HEK293 (cell line): Measurements from ENCODE around the gene TUBG2.

Experiments
- BCL11A ChIP-seq: fragments of 450-650 bp; formaldehyde crosslinking; IDR thresholded peaks from 2 replicates; pipeline ENCODE4 v1.5.1; 2016; ENCODE audit warnings: low read depth, missing biosample characterization, missing genetic modification characterization
- GFI1B ChIP-seq: fragments of 450-650 bp; formaldehyde crosslinking; IDR thresholded peaks from 2 replicates; pipeline ENCODE4 v1.5.1; 2016; ENCODE audit warnings: missing biosample characterization, missing genetic modification characterization
- GLI2 ChIP-seq: fragments of 450-650 bp; formaldehyde crosslinking; IDR thresholded peaks from 2 replicates; pipeline ENCODE4; 2017; ENCODE audit warnings: missing biosample characterization, missing genetic modification characterization, low read depth, borderline replicate concordance
- GLIS2 ChIP-seq: fragments of 450-650 bp; formaldehyde crosslinking; IDR thresholded peaks from 2 replicates; pipeline ENCODE4 v1.5.1; 2016; ENCODE audit warnings: missing biosample characterization, missing genetic modification characterization
- HOXC10 ChIP-seq: sonication (generic); formaldehyde crosslinking; IDR thresholded peaks from 2 replicates; pipeline ENCODE4 v1.8.1; 2023; ENCODE audit warnings: mild to moderate bottlenecking, missing genetic modification reagents
- MYNN ChIP-seq: fragments of 450-650 bp; formaldehyde crosslinking; IDR thresholded peaks from 2 replicates; pipeline ENCODE4 v1.5.1; 2016; ENCODE audit warnings: missing biosample characterization, missing genetic modification characterization, borderline replicate concordance
- OVOL3 ChIP-seq: fragments of 450-650 bp; formaldehyde crosslinking; IDR thresholded peaks from 2 replicates; pipeline ENCODE4 v1.5.1; 2016; ENCODE audit warnings: missing biosample characterization, missing genetic modification characterization
- SP2 ChIP-seq: fragments of 450-650 bp; formaldehyde crosslinking; IDR thresholded peaks from 2 replicates; pipeline ENCODE4 v1.5.1; 2016; ENCODE audit warnings: missing biosample characterization, missing genetic modification characterization
- SP7 ChIP-seq: fragments of 450-650 bp; formaldehyde crosslinking; IDR thresholded peaks from 2 replicates; pipeline ENCODE4 v1.5.1; 2016; ENCODE audit warnings: missing biosample characterization, missing genetic modification characterization
- ZFP69B ChIP-seq: fragments of 450-650 bp; formaldehyde crosslinking; IDR thresholded peaks from 2 replicates; pipeline ENCODE4 v1.5.1; 2016; ENCODE audit warnings: missing biosample characterization, missing genetic modification characterization
- ZNF10 ChIP-seq: fragments of 450-650 bp; formaldehyde crosslinking; IDR thresholded peaks from 2 replicates; pipeline ENCODE4 v1.5.1; 2017; ENCODE audit warnings: missing biosample characterization, missing genetic modification characterization
- ZNF114 ChIP-seq: fragments of 450-650 bp; formaldehyde crosslinking; IDR thresholded peaks from 2 replicates; pipeline ENCODE4 v1.5.0; 2017; ENCODE audit warnings: missing biosample characterization, missing genetic modification characterization
- ZNF23 ChIP-seq: fragments of 450-650 bp; formaldehyde crosslinking; IDR thresholded peaks from 2 replicates; pipeline ENCODE4 v1.5.1; 2016; ENCODE audit warnings: missing biosample characterization, missing genetic modification characterization, borderline replicate concordance
- ZNF292 ChIP-seq: fragments of 450-650 bp; formaldehyde crosslinking; IDR thresholded peaks from 2 replicates; pipeline ENCODE4 v1.5.1; 2016; ENCODE audit warnings: low read depth, missing biosample characterization, missing genetic modification characterization, borderline replicate concordance
- ZNF354C ChIP-seq: fragments of 450-650 bp; formaldehyde crosslinking; IDR thresholded peaks from 2 replicates; pipeline ENCODE4 v1.5.1; 2016; ENCODE audit warnings: missing biosample characterization, missing genetic modification characterization, low read depth, borderline replicate concordance
- ZNF366 ChIP-seq: fragments of 450-650 bp; formaldehyde crosslinking; conservative IDR thresholded peaks from 2 replicates; pipeline ENCODE4 v1.5.1; 2016; ENCODE audit warnings: missing biosample characterization, missing genetic modification characterization
- ZNF521 ChIP-seq: fragments of 450-650 bp; formaldehyde crosslinking; IDR thresholded peaks from 2 replicates; pipeline ENCODE4 v1.5.1; 2017; ENCODE audit warnings: missing biosample characterization, mild to moderate bottlenecking, missing genetic modification characterization
- ZNF529 ChIP-seq: fragments of 450-650 bp; formaldehyde crosslinking; IDR thresholded peaks from 2 replicates; pipeline ENCODE4 v1.5.1; 2017; ENCODE audit warnings: missing genetic modification characterization, missing biosample characterization; ENCODE audit not compliant: insufficient replicate concordance
- ZNF558 ChIP-seq: fragments of 450-650 bp; formaldehyde crosslinking; IDR thresholded peaks from 2 replicates; pipeline ENCODE4 v1.5.1; 2016; ENCODE audit warnings: missing biosample characterization, missing genetic modification characterization
- ZNF571 ChIP-seq: fragments of 450-650 bp; formaldehyde crosslinking; IDR thresholded peaks from 2 replicates; pipeline ENCODE4 v1.5.0; 2017; ENCODE audit warnings: missing biosample characterization, missing genetic modification characterization
- ZNF585B ChIP-seq: fragments of 450-650 bp; formaldehyde crosslinking; IDR thresholded peaks from 2 replicates; pipeline ENCODE4 v1.5.1; 2016; ENCODE audit warnings: missing biosample characterization, missing genetic modification characterization
- ZNF664 ChIP-seq: fragments of 450-650 bp; formaldehyde crosslinking; IDR thresholded peaks from 2 replicates; pipeline ENCODE4 v1.5.1; 2016; ENCODE audit warnings: missing biosample characterization, missing genetic modification characterization
- ZNF677 ChIP-seq: fragments of 450-650 bp; IDR thresholded peaks from 2 replicates; pipeline ENCODE4 v1.5.0; 2018; ENCODE audit warnings: missing biosample characterization, mild to moderate bottlenecking, missing genetic modification characterization, moderate library complexity
- ZNF707 ChIP-seq: fragments of 450-650 bp; formaldehyde crosslinking; IDR thresholded peaks from 2 replicates; pipeline ENCODE4 v1.5.1; 2016; ENCODE audit warnings: missing biosample characterization, missing genetic modification characterization
- ZNF791 ChIP-seq: fragments of 450-650 bp; formaldehyde crosslinking; IDR thresholded peaks from 2 replicates; pipeline ENCODE4 v1.5.1; 2016; ENCODE audit warnings: missing biosample characterization, missing genetic modification characterization
- ZNF837 ChIP-seq: fragments of 450-650 bp; formaldehyde crosslinking; IDR thresholded peaks from 2 replicates; pipeline ENCODE4 v1.5.1; 2016; ENCODE audit warnings: missing biosample characterization, missing genetic modification characterization
- ZSCAN4 ChIP-seq: fragments of 450-650 bp; formaldehyde crosslinking; IDR thresholded peaks from 2 replicates; pipeline ENCODE4 v1.5.1; 2017; ENCODE audit warnings: missing biosample characterization, missing genetic modification characterization
- TF ChIP-seq, protein P1 (sequence below): fragments of 450-650 bp; formaldehyde crosslinking; IDR thresholded peaks from 2 replicates; pipeline ENCODE4 v1.5.1; 2016; ENCODE audit warnings: missing biosample characterization, missing genetic modification characterization
- TF ChIP-seq, protein P2 (sequence below): fragments of 450-650 bp; formaldehyde crosslinking; IDR thresholded peaks from 2 replicates; pipeline ENCODE4 v1.5.1; 2016; ENCODE audit warnings: missing biosample characterization, missing genetic modification characterization
- TF ChIP-seq, protein P3 (sequence below): fragments of 450-650 bp; formaldehyde crosslinking; IDR thresholded peaks from 2 replicates; pipeline ENCODE4; 2016; ENCODE audit warnings: missing biosample characterization, missing genetic modification characterization
- TF ChIP-seq, protein P4 (sequence below): fragments of 450-650 bp; formaldehyde crosslinking; IDR thresholded peaks from 2 replicates; pipeline ENCODE4 v1.5.1; 2016; ENCODE audit warnings: missing biosample characterization, missing genetic modification characterization, borderline replicate concordance

Gene TUBG2

GRCh38 chr17:42677921-42678781 lies 19.1 kb downstream of the TUBG2 start (continued):
- TF ChIP-seq ZNF837 (tag by site-specific recombination) (no peak), ZNF23 (tag by site-specific recombination) (no peak), ZNF521 (tag by site-specific recombination) (no peak), GLI2 (tag by site-specific recombination) (no peak), ZNF707 (tag by site-specific recombination) (no peak), SP2 (tag by site-specific recombination) (peak; percentile 62), ZNF366 (tag by site-specific recombination) (peak; percentile 63; the same call in 1 of the 2 replicates), ZNF664 (no peak), BCL11A (tag by site-specific recombination) (peak; percentile 77; the same call in 1 of the 2 replicates), GFI1B (no peak), ZFP69B (tag by site-specific recombination) (peak; percentile 98), GLIS2 (tag by site-specific recombination) (peak; percentile 96), ZNF354C (tag by site-specific recombination) (no peak), SP7 (peak; percentile 15; the same call in 1 of the 2 replicates), OVOL3 (tag by site-specific recombination) (0 out of 2 replicates have a peak, but pooled peaks have one; percentile 26), ZNF529 (no peak), MYNN (tag by site-specific recombination) (no peak), ZNF791 (tag by site-specific recombination) (no peak), ZNF10 (tag by site-specific recombination) (no peak), HOXC10 (no peak), ZSCAN4 (tag by site-specific recombination) (no peak), ZNF558 (no peak), ZNF677 (tag by site-specific recombination) (no peak), ZNF571 (tag by site-specific recombination) (no peak), ZNF292 (tag by site-specific recombination) (no peak), ZNF585B (tag by site-specific recombination) (no peak), ZNF114 (tag by site-specific recombination) (no peak)
- TF ChIP-seq, protein P1, sequence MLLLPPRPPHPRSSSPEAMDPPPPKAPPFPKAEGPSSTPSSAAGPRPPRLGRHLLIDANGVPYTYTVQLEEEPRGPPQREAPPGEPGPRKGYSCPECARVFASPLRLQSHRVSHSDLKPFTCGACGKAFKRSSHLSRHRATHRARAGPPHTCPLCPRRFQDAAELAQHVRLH (tag by site-specific recombination): no peak
- TF ChIP-seq, protein P2, sequence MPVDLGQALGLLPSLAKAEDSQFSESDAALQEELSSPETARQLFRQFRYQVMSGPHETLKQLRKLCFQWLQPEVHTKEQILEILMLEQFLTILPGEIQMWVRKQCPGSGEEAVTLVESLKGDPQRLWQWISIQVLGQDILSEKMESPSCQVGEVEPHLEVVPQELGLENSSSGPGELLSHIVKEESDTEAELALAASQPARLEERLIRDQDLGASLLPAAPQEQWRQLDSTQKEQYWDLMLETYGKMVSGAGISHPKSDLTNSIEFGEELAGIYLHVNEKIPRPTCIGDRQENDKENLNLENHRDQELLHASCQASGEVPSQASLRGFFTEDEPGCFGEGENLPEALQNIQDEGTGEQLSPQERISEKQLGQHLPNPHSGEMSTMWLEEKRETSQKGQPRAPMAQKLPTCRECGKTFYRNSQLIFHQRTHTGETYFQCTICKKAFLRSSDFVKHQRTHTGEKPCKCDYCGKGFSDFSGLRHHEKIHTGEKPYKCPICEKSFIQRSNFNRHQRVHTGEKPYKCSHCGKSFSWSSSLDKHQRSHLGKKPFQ (tag by site-specific recombination): no peak
- TF ChIP-seq, protein P3, sequence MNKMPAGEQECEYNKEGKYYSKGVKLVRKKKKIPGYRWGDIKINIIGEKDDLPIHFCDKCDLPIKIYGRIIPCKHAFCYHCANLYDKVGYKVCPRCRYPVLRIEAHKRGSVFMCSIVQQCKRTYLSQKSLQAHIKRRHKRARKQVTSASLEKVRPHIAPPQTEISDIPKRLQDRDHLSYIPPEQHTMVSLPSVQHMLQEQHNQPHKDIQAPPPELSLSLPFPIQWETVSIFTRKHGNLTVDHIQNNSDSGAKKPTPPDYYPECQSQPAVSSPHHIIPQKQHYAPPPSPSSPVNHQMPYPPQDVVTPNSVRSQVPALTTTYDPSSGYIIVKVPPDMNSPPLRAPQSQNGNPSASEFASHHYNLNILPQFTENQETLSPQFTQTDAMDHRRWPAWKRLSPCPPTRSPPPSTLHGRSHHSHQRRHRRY (tag by site-specific recombination): no peak
- TF ChIP-seq, protein P4, sequence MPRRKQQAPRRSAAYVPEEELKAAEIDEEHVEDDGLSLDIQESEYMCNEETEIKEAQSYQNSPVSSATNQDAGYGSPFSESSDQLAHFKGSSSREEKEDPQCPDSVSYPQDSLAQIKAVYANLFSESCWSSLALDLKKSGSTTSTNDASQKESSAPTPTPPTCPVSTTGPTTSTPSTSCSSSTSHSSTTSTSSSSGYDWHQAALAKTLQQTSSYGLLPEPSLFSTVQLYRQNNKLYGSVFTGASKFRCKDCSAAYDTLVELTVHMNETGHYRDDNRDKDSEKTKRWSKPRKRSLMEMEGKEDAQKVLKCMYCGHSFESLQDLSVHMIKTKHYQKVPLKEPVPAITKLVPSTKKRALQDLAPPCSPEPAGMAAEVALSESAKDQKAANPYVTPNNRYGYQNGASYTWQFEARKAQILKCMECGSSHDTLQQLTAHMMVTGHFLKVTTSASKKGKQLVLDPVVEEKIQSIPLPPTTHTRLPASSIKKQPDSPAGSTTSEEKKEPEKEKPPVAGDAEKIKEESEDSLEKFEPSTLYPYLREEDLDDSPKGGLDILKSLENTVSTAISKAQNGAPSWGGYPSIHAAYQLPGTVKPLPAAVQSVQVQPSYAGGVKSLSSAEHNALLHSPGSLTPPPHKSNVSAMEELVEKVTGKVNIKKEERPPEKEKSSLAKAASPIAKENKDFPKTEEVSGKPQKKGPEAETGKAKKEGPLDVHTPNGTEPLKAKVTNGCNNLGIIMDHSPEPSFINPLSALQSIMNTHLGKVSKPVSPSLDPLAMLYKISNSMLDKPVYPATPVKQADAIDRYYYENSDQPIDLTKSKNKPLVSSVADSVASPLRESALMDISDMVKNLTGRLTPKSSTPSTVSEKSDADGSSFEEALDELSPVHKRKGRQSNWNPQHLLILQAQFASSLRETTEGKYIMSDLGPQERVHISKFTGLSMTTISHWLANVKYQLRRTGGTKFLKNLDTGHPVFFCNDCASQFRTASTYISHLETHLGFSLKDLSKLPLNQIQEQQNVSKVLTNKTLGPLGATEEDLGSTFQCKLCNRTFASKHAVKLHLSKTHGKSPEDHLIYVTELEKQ (tag by site-specific recombination): no peak
